Neural progenitor cell (in vitro differentiated cells): ENCODE measurements around the gene POP5.

Source experiments
- EZH2 ChIP-seq: fragments of 200-600 bp; sonication (generic); IDR thresholded peaks from 2 replicates; pipeline ENCODE4 v1.6.1; 2017; ENCODE audit warnings: antibody characterized with exemption, mild to moderate bottlenecking, moderate library complexity
- TF ChIP-seq, protein P1 (sequence below): fragments of 200-600 bp; sonication (generic); IDR thresholded peaks from 2 replicates; pipeline ENCODE4 v1.5.1; 2017; ENCODE audit warnings: antibody characterized with exemption, mild to moderate bottlenecking

DNA sequence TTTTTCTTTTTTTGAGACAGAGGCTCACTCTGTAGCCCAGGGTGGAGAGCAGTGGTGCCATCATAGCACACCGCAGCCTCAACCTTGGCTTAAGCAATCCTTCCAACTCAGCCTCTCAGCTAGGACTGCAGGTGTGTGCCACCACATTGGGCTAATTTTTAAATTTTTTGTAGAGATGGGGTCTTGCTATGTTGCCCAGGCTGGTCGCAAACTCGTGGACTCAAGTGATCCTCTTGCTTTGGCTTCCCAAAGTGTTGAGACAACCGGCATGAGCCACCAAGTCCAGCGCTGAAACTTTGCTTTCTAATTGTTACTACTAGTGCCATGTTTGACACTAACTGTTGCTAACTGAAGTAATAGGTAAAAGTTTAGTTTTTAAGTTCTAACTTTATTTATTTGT lies 39.0 kb downstream of the POP5 start:
- TF ChIP-seq, protein P1, sequence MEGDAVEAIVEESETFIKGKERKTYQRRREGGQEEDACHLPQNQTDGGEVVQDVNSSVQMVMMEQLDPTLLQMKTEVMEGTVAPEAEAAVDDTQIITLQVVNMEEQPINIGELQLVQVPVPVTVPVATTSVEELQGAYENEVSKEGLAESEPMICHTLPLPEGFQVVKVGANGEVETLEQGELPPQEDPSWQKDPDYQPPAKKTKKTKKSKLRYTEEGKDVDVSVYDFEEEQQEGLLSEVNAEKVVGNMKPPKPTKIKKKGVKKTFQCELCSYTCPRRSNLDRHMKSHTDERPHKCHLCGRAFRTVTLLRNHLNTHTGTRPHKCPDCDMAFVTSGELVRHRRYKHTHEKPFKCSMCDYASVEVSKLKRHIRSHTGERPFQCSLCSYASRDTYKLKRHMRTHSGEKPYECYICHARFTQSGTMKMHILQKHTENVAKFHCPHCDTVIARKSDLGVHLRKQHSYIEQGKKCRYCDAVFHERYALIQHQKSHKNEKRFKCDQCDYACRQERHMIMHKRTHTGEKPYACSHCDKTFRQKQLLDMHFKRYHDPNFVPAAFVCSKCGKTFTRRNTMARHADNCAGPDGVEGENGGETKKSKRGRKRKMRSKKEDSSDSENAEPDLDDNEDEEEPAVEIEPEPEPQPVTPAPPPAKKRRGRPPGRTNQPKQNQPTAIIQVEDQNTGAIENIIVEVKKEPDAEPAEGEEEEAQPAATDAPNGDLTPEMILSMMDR = no peak
- no peak for TF ChIP-seq EZH2
